PFSK-1 (cell line): ENCODE data around the gene LEFTY1.

Experiments used
- FOXP2 ChIP-seq: optimal IDR thresholded peaks from 2 replicates; pipeline ENCODE3; 2011; ENCODE audit warnings: borderline replicate concordance, control low read depth, inconsistent platforms; ENCODE audit not compliant: insufficient read depth; ENCODE audit errors: extremely low read length, extremely low read depth
- POLR2AphosphoS5 ChIP-seq: IDR thresholded peaks from 2 replicates; pipeline ENCODE4 v1.6.1; 2012; ENCODE audit warnings: low read depth, mild to moderate bottlenecking, control low read depth, low read length, moderate library complexity
- REST ChIP-seq, 2 experiments: IDR thresholded peaks; 2 replicates each; pipeline versions ENCODE4 v1.6.1 to v1.8.0; 2011 to 2012; ENCODE audit warnings: low read depth in 2 of 2, low read length in 2 of 2, control low read depth in 1 of 2, inconsistent platforms in 1 of 2, mild to moderate bottlenecking in 1 of 2, moderate library complexity in 1 of 2; ENCODE audit not compliant: insufficient read depth in 1 of 2
- SIN3A ChIP-seq: IDR thresholded peaks from 2 replicates; pipeline ENCODE4 v1.6.1; 2012; ENCODE audit warnings: mild to moderate bottlenecking, low read length, moderate library complexity, borderline replicate concordance; ENCODE audit not compliant: insufficient read depth
- TAF1 ChIP-seq: IDR thresholded peaks from 2 replicates; pipeline ENCODE4 v1.6.1; 2012; ENCODE audit warnings: low read length, control low read depth, borderline replicate concordance; ENCODE audit not compliant: insufficient read depth

LEFTY1 gene

GRCh38 chr1:225903623-225904022 lies 14.7 kb upstream of the LEFTY1 start:
- TF ChIP-seq FOXP2 (no peak), TAF1 (no peak), REST (IDR thresholded peaks at IDR 0.05; ENCODE audit: insufficient read depth in 1 of 2, low read depth in 2 of 2, low read length in 2 of 2) (no peak), POLR2AphosphoS5 (no peak), SIN3A (no peak)

- TF ChIP-seq FOXP2 (no peak), REST (IDR thresholded peaks at IDR 0.05; ENCODE audit: insufficient read depth in 1 of 2, low read depth in 2 of 2, low read length in 2 of 2) (no peak)
Measured at GRCh38 chr1:225899044-225899925, 10.3 kb upstream of the LEFTY1 start.

GRCh38 chr1:225897595-225898514 lies 8.9 kb upstream of the LEFTY1 start:
- TF ChIP-seq POLR2AphosphoS5 (no peak), FOXP2 (no peak), REST (IDR thresholded peaks at IDR 0.05; ENCODE audit: insufficient read depth in 1 of 2, low read depth in 2 of 2, low read length in 2 of 2) (no peak), TAF1 (no peak), SIN3A (no peak)

- no peak for TF ChIP-seq SIN3A
- TF ChIP-seq TAF1: no peak
- TF ChIP-seq REST (IDR thresholded peaks at IDR 0.05; ENCODE audit: insufficient read depth in 1 of 2, low read depth in 2 of 2, low read length in 2 of 2): no peak
- no peak for TF ChIP-seq FOXP2
- TF ChIP-seq POLR2AphosphoS5: no peak
Measured at GRCh38 chr1:225896937-225897549, 8.1 kb upstream of the LEFTY1 start.
